OCI-LY7 (cell line): Measurements from ENCODE around the gene TOPAZ1. TPM values are rescaled to one million over a fixed set of nuclear protein-coding genes. Genes with fewer than 3 reads are reported as not detected.

Source experiments
- BruUV-seq: library from RNA; stranded (reverse); fragments of 400-500 nt; replicated peaks from 2 replicates; lab custom pipeline; 2021; lab: Mats Ljungman, UMichigan
- CTCF ChIA-PET: fragments of 300-600 bp; sonication (Branson Sonifier 250); formaldehyde crosslinking; loops from one replicate; lab custom pipeline; 2022; ENCODE audit warnings: antibody characterized with exemption; ENCODE audit not compliant: unreplicated experiment; lab: Charles Lee
- POLR2A ChIA-PET: fragments of 300-600 bp; sonication (Branson Sonifier 250); formaldehyde crosslinking; loops from one replicate; lab custom pipeline; 2022; ENCODE audit warnings: antibody characterized with exemption; lab: Charles Lee
- DNase-seq: peaks from one replicate; pipeline ENCODE4 v3.0.0-alpha.2; 2015; ENCODE audit warnings: low spot score
- H2AFZ ChIP-seq: fragments of 200-600 bp; sonication (generic), shearing (Covaris generic); 2 replicates; pipeline ENCODE4 v1.6.1; 2014; ENCODE audit warnings: mild to moderate bottlenecking, antibody characterized with exemption, low read length, moderate library complexity
- H3K27ac ChIP-seq: fragments of 200-600 bp; sonication (generic); 2 replicates; pipeline ENCODE4 v1.5.1; 2014; ENCODE audit warnings: mixed run types, low read depth, mild to moderate bottlenecking, moderate library complexity, low read length, inconsistent platforms; ENCODE audit not compliant: poor library complexity, severe bottlenecking
- H3K36me3 ChIP-seq: fragments of 200-600 bp; sonication (generic); 2 replicates; pipeline ENCODE4 v1.6.1; 2014; ENCODE audit warnings: mild to moderate bottlenecking, antibody characterized with exemption, low read length, moderate library complexity, mixed read lengths; ENCODE audit not compliant: insufficient read depth
- H3K4me1 ChIP-seq: fragments of 200-600 bp; sonication (generic); 2 replicates; pipeline ENCODE4 v1.5.1; 2014; ENCODE audit warnings: mild to moderate bottlenecking, low read length; ENCODE audit not compliant: insufficient read depth, poor library complexity, severe bottlenecking
- H3K4me2 ChIP-seq: fragments of 200-600 bp; sonication (generic); 2 replicates; pipeline ENCODE4 v1.6.1; 2014; ENCODE audit warnings: mild to moderate bottlenecking, low read length
- H3K4me3 ChIP-seq: fragments of 200-600 bp; sonication (generic); 2 replicates; pipeline ENCODE4 v1.5.1; 2014; ENCODE audit warnings: mild to moderate bottlenecking, low read depth, low read length; ENCODE audit not compliant: poor library complexity, severe bottlenecking
- H3K79me2 ChIP-seq: fragments of 200-600 bp; sonication (generic); 2 replicates; pipeline ENCODE4 v1.6.1; 2016; ENCODE audit warnings: low read depth, mild to moderate bottlenecking, low read length, moderate library complexity, mixed read lengths; ENCODE audit not compliant: insufficient read depth
- H3K9me2 ChIP-seq: fragments of 200-600 bp; sonication (generic); 2 replicates; pipeline ENCODE4 v1.6.1; 2016; ENCODE audit warnings: mild to moderate bottlenecking, low read length, mixed read lengths; ENCODE audit not compliant: insufficient read depth
- H3K9me3 ChIP-seq: fragments of 200-600 bp; sonication (generic); 2 replicates; pipeline ENCODE4 v1.6.1; 2014; ENCODE audit warnings: mild to moderate bottlenecking, mixed run types, low read length, mixed read lengths
- H4K20me1 ChIP-seq: fragments of 200-600 bp; sonication (generic); 2 replicates; pipeline ENCODE4 v1.6.1; 2014; ENCODE audit warnings: mild to moderate bottlenecking, antibody characterized with exemption, low read length, moderate library complexity, mixed read lengths; ENCODE audit not compliant: insufficient read depth
- CTCF ChIP-seq: fragments of 200-600 bp; sonication (generic); conservative IDR thresholded peaks from 2 replicates; pipeline ENCODE4 v1.5.1; 2014; ENCODE audit warnings: mild to moderate bottlenecking, antibody characterized with exemption, low read length, moderate library complexity, mixed read lengths
- EZH2phosphoT487 ChIP-seq: fragments of 200-600 bp; sonication (generic); IDR thresholded peaks from 2 replicates; pipeline ENCODE4 v1.6.1; 2018; ENCODE audit warnings: low read depth, borderline replicate concordance, mild to moderate bottlenecking, mixed run types, antibody characterized with exemption, low read length, moderate library complexity, mixed read lengths
- intact Hi-C: fragments of 100-400 bp; cut with micrococcal nuclease; formaldehyde crosslinking; loops from one replicate; pipeline ENCODE4 v1.10.0; 2022; ENCODE audit not compliant: unreplicated experiment
- total RNA-seq, 2 experiments: library from RNA; depleted of rRNA in 1 of 2; stranded (reverse); fragments of >200 nt in 1 of 2; shearing (Covaris generic) in 1 of 2; gene quantifications; 2 replicates each; pipeline ENCODE4 v1.2.3, GENCODE V29; 2014 to 2022

TOPAZ1 gene
- total RNA-seq, 2 experiments from 2014 or later, result not detected

DNA sequence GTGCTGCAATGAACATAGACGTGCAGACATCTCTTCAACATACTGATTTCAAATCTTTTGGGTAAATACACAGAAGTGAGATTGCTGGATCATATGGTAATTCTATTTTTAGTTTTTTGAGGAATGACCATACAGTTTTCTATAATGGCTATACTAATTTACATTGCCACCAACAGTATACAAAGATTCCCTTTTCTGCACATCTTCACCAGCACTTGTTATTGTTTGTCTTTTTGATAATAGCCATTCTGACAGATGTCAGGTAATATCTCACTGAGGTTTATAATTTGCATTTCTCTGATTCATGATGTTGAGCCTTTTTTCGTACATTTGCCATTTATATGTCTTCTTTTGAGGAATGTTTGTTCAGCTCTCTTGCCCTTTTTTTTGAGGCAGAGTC, 30.5 kb downstream of the TOPAZ1 start:
- no peak overlapping the region for H3K4me3 ChIP-seq
- no peaks in the 10 kb centered on the region for H4K20me1 ChIP-seq
- H3K79me2 ChIP-seq, result no peaks in the 10 kb centered on the region
- CTCF ChIA-PET, result no interaction called here
- TF ChIP-seq CTCF (no peak), EZH2phosphoT487 (no peak)
- no TSS peak for BruUV-seq
- no peaks in the 10 kb centered on the region for H3K4me1 ChIP-seq
- H3K27ac ChIP-seq, result no peak overlapping the region
- DNase-seq, result no peak
- H3K9me3 ChIP-seq, result no peaks in the 10 kb centered on the region
- no peak overlapping the region for H3K4me2 ChIP-seq
- intact Hi-C loops, result no loop called here
- no peak overlapping the region for H2AFZ ChIP-seq
- POLR2A ChIA-PET, result interaction anchor here (1.1 kb wide), 1 partner anchor 41 kb away, joined by 3 read pairs; no protein-coding TSS in a partner anchor
- no peaks in the 10 kb centered on the region for H3K36me3 ChIP-seq
- H3K9me2 ChIP-seq, result no peaks in the 10 kb centered on the region

DNA sequence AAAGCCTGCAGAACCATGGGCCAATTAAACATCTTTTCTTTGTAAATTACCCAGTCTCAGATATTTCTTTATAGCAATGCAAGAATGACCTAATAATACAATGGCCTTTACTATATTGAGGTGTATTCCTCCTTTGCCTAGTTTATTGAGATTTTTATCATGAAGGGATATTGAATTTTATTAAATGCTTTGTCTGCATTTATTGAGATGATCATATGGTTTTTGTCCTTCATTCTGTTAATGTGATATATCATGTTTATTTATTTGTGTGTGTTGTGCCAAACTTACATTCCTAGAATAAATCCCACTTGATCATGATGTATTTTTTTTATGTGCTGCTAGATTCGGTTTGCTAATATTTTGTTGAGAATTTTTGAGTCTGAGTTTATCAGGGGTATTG, 36.2 kb downstream of the TOPAZ1 start:
- BruUV-seq, result no TSS peak
- intact Hi-C loops, result no loop called here
- TF ChIP-seq EZH2phosphoT487 (no peak), CTCF (no peak)

GRCh38 chr3:44280077-44280476, 38.4 kb downstream of the TOPAZ1 start:
- H3K36me3 ChIP-seq, result no peaks in the 10 kb centered on the region
- H3K27ac ChIP-seq, result no peak overlapping the region
- H3K9me2 ChIP-seq, result no peaks in the 10 kb centered on the region
- H3K4me2 ChIP-seq, result no peak overlapping the region
- DNase-seq, result no peak
- H4K20me1 ChIP-seq, result no peaks in the 10 kb centered on the region
- POLR2A ChIA-PET, result no interaction called here
- BruUV-seq, result no TSS peak
- H3K4me3 ChIP-seq, result no peak overlapping the region
- TF ChIP-seq CTCF (no peak), EZH2phosphoT487 (no peak)
- CTCF ChIA-PET, result no interaction called here
- H3K79me2 ChIP-seq, result no peaks in the 10 kb centered on the region
- intact Hi-C loops, result no loop called here
- no peaks in the 10 kb centered on the region for H3K9me3 ChIP-seq
- no peak overlapping the region for H2AFZ ChIP-seq
- H3K4me1 ChIP-seq, result no peaks in the 10 kb centered on the region

More for the DNA sequence above, 36.2 kb downstream of the TOPAZ1 start:
- Histone ChIP-seq H4K20me1 (no peaks in the 10 kb centered on the region), H3K4me3 (no peak overlapping the region), H3K4me2 (no peak overlapping the region), H3K9me3 (no peaks in the 10 kb centered on the region), H3K79me2 (no peaks in the 10 kb centered on the region), H3K27ac (no peak overlapping the region), H3K36me3 (no peaks in the 10 kb centered on the region), H3K9me2 (no peaks in the 10 kb centered on the region), H2AFZ (no peak overlapping the region), H3K4me1 (no peaks in the 10 kb centered on the region)
- ChIA-PET CTCF (no interaction called here), POLR2A (interaction anchor here (0.7 kb wide), 1 partner anchor 513 kb away, joined by 3 read pairs; no protein-coding TSS in a partner anchor)
- DNase-seq, result no peak
